ENCODE data around the gene VRK1.

Gene VRK1

DNA sequence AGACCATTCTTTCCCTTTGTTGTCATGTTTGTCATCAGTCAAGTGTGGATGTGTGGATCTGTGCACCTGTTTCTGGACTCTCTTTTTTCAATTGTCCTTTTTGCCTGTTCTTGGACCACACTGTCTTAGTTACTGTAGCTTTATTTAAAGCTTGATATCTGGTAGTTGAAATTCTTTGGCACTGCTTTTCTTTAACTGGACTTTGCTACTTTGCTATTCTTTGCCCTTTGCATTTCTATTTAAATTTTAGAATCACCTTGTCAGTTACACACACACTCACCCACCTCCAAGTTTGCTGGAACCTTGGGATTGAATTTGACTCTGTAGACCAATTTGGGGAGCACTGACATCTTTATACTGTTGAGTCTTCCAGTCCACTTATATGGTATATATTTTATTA is 61.5 kb downstream of the VRK1 start:
- H3K4me3 ChIP-seq (replicated peaks; ENCODE audit: low read depth, low read length) = no peak overlapping the region
- TF ChIP-seq, protein P1, sequence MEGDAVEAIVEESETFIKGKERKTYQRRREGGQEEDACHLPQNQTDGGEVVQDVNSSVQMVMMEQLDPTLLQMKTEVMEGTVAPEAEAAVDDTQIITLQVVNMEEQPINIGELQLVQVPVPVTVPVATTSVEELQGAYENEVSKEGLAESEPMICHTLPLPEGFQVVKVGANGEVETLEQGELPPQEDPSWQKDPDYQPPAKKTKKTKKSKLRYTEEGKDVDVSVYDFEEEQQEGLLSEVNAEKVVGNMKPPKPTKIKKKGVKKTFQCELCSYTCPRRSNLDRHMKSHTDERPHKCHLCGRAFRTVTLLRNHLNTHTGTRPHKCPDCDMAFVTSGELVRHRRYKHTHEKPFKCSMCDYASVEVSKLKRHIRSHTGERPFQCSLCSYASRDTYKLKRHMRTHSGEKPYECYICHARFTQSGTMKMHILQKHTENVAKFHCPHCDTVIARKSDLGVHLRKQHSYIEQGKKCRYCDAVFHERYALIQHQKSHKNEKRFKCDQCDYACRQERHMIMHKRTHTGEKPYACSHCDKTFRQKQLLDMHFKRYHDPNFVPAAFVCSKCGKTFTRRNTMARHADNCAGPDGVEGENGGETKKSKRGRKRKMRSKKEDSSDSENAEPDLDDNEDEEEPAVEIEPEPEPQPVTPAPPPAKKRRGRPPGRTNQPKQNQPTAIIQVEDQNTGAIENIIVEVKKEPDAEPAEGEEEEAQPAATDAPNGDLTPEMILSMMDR (IDR thresholded peaks at IDR 0.05; ENCODE audit: insufficient read depth, low read length, poor library complexity, severe bottlenecking) = no peak
- H3K27me3 ChIP-seq (replicated peaks; ENCODE audit: control insufficient read depth, insufficient read depth, low read length) = no peaks in the 10 kb centered on the region
- H3K36me3 ChIP-seq (ENCODE audit: control insufficient read depth, insufficient read depth, low read length) = peaks cover 3% of the 10 kb centered on the region
- no peak for DNase-seq (ENCODE audit: extremely low read depth, insufficient read length)

DNA sequence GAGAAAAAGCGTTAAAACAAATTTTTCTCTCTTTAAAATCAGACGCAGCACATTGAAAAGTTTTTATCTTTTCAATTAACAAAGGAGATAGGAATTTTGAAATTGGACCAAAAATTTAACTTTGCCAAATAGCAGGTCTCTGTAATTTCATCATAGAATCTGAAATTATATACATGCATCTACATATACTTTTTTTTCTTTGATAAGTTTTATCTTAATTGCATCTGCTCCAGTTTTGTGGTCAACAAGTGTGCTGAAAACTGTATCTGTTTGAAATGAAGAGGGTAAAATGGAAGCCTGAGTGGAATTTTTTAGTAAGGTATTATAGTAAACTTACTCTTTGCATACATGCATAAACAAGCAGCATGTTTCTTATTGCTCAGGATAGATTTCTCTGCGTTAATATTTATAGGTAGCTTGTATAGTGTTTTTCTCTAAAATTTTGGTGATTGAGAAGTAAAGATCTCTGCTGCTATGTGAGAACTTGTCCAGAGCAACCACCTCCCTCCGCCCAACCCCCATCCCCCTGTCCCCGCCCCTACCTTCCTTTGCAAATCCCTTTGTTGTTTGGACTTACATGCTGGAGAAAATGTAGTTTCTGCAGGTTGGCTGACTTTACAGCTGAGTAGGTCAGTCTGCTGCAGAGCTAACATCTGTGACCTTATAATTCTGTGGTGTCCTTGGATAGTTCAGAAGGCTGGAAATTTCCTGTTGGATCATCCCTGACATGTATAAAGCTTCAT is 64.6 kb downstream of the VRK1 start:
- Histone ChIP-seq H3K4me3 (replicated peaks; ENCODE audit: low read depth, low read length) (no peak overlapping the region), H3K36me3 (ENCODE audit: control insufficient read depth, insufficient read depth, low read length) (peaks cover 2% of the 10 kb centered on the region), H3K27me3 (replicated peaks; ENCODE audit: control insufficient read depth, insufficient read depth, low read length) (no peaks in the 10 kb centered on the region)
- DNase-seq (ENCODE audit: extremely low read depth, insufficient read length) = no peak
- TF ChIP-seq, protein P1 (IDR thresholded peaks at IDR 0.05; ENCODE audit: insufficient read depth, low read length, poor library complexity, severe bottlenecking) = no peak

DNA sequence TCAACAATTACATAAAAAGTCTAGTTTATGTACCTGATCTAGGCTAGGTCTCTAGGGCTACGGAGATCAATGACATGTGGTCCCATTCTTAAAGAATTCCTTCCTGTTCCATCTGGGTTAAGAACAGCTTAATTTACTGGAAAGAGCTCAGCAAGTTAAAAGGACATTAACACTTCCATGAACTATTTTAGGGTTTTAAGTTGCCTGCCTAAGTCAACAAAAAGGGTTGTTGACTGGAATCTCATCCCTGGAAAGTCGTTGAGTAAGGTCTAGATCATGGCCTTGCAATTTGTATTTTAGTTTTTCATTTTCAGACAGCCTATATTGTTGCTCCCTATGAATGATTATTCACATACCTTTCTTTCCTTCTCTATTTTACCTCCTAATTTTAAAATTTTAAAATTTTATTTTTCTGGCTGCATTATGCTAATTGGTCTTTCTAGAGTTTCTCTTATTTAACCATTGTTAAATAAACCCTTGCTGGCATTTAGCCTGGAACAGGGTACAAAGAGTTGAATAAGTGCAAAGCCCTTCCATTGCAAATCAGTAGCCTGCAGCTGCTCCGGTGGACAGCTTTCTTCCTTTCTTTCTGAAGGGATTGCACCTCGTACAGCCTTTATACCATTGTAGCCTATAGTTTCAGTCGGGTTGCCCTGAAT is 66.3 kb downstream of the VRK1 start:
- H3K4me3 ChIP-seq (replicated peaks; ENCODE audit: low read depth, low read length) = no peak overlapping the region
- DNase-seq (ENCODE audit: extremely low read depth, insufficient read length) = no peak
- TF ChIP-seq, protein P1 (IDR thresholded peaks at IDR 0.05; ENCODE audit: insufficient read depth, low read length, poor library complexity, severe bottlenecking) = no peak
- H3K27me3 ChIP-seq (replicated peaks; ENCODE audit: control insufficient read depth, insufficient read depth, low read length) = no peaks in the 10 kb centered on the region
- no peaks in the 10 kb centered on the region for H3K36me3 ChIP-seq (ENCODE audit: control insufficient read depth, insufficient read depth, low read length)

DNA sequence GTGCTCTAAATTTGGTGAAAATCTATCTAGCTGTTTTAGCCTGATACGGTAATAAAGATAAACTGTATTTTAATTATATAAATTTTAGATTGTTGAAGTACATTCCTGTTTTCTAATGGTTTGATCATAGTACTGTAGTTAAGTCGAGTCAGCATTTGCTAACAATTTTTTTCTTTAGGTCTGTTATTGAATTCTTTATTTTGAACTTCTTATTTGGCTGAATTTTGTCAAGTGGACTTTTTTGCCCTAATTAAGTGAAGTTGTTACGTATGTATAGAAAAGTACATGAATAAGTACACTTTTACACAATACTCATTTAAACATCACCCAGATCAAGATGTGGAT is 66.8 kb downstream of the VRK1 start:
- no peaks in the 10 kb centered on the region for H3K27me3 ChIP-seq (replicated peaks; ENCODE audit: control insufficient read depth, insufficient read depth, low read length)
- H3K36me3 ChIP-seq (ENCODE audit: control insufficient read depth, insufficient read depth, low read length) = no peaks in the 10 kb centered on the region
- DNase-seq (ENCODE audit: extremely low read depth, insufficient read length) = no peak
- H3K4me3 ChIP-seq (replicated peaks; ENCODE audit: low read depth, low read length) = no peak overlapping the region
- TF ChIP-seq, protein P1 (IDR thresholded peaks at IDR 0.05; ENCODE audit: insufficient read depth, low read length, poor library complexity, severe bottlenecking) = no peak

DNA sequence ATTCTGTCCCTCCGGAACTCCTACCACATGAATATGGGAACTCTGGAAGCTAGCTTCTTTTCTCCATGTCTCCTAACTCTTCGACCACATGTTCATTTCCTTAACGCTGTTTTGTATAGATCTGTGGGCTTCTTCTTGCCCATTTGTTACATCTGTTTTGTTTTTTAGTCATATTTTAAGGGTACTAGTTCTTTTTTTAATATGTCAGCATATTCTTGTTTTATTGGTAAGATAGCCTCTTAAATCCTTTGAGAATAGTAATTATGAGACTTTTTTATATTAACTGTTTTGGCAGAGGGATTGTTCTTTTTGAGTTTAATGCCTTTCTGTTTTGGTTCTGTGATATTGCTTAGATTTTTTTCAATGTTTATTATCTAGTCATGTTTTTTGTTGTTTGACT is 70.5 kb downstream of the VRK1 start:
- TF ChIP-seq, protein P1 (IDR thresholded peaks at IDR 0.05; ENCODE audit: insufficient read depth, low read length, poor library complexity, severe bottlenecking) = no peak

More for the DNA sequence above, 70.5 kb downstream of the VRK1 start:
- no peak for DNase-seq (ENCODE audit: extremely low read depth, insufficient read length)
- H3K27me3 ChIP-seq (replicated peaks; ENCODE audit: control insufficient read depth, insufficient read depth, low read length) = no peaks in the 10 kb centered on the region
- no peaks in the 10 kb centered on the region for H3K36me3 ChIP-seq (ENCODE audit: control insufficient read depth, insufficient read depth, low read length)
- H3K4me3 ChIP-seq (replicated peaks; ENCODE audit: low read depth, low read length) = no peak overlapping the region
